ENCODE data around the gene TMEM242. TPM values are rescaled to one million over a fixed set of nuclear protein-coding genes. Genes with fewer than 3 reads are reported as not detected.

TMEM242 gene
- total and polyA plus RNA-seq, 2 of the 4 experiments (the other 2 are of a cell fraction): 2.3 to 4.6 TPM

- Histone ChIP-seq H3K18ac (ENCODE audit: low read depth, low read length) (no peak overlapping the region), H2AFZ (replicated peaks; ENCODE audit: low read length, poor library complexity) (no peak overlapping the region), H3K4me1 (ENCODE audit: control insufficient read depth, insufficient read depth, low read length) (peaks cover 2% of the 10 kb centered on the region), H3K27me3 (ENCODE audit: control insufficient read depth, insufficient read depth, low read length) (no peaks in the 10 kb centered on the region; the same call in 1 of the 2 replicates), H3K36me3 (ENCODE audit: control insufficient read depth, insufficient read depth, low read length) (no peaks in the 10 kb centered on the region), H4K91ac (ENCODE audit: insufficient read depth, low read depth, low read length) (no peak overlapping the region), H2BK20ac (ENCODE audit: low read depth, low read length) (no peak overlapping the region), H3K79me1 (ENCODE audit: low read depth in 1 of 2, low read length in 2 of 2) (peaks cover 0 to 3% of the 10 kb centered on the region in 2 experiments; a peak in 2 of 4 replicates), H4K20me1 (ENCODE audit: insufficient read depth, low read length) (no peaks in the 10 kb centered on the region), H3K4me3 (ENCODE audit: insufficient read depth, low read depth, low read length) (no peak overlapping the region), H3K27ac (ENCODE audit: insufficient read depth, low read length) (no peak overlapping the region), H2BK15ac (ENCODE audit: low read depth, low read length) (no peak overlapping the region), H4K8ac (ENCODE audit: low read depth in 2 of 2, low read length in 2 of 2) (no peak overlapping the region), H2AK5ac (ENCODE audit: low read depth, low read length) (no peak overlapping the region), H3K9ac (ENCODE audit: low read depth, low read length) (no peak overlapping the region), H3K9me1 (ENCODE audit: insufficient read depth, low read length) (peaks cover 3% of the 10 kb centered on the region; the same call in 1 of the 2 replicates), H2BK5ac (ENCODE audit: low read depth, low read length, poor library complexity, severe bottlenecking) (no peak overlapping the region), H3K23ac (ENCODE audit: low read depth, low read length) (no peak overlapping the region), H2AK9ac (replicated peaks; ENCODE audit: low read depth, low read length, poor library complexity) (no peak overlapping the region), H2BK120ac (ENCODE audit: low read depth, low read length) (no peak overlapping the region), H3K56ac (ENCODE audit: extremely low read depth, insufficient read depth, low read length) (no peak overlapping the region), H3K9me3 (ENCODE audit: control insufficient read depth, insufficient read depth, low read length) (no peaks in the 10 kb centered on the region), H4K5ac (ENCODE audit: low read depth, low read length) (no peak overlapping the region), H3K4ac (ENCODE audit: low read depth, low read length) (no peak overlapping the region), H3K14ac (replicated peaks; ENCODE audit: low read depth, low read length) (no peak overlapping the region), H3K4me2 (ENCODE audit: low read depth, low read length) (no peak overlapping the region)
- POLR2A ChIA-PET (ENCODE audit: unreplicated experiment): no interaction called here
- no CpG with 5 or more reads among the region's 17 CpGs for WGBS, 2 experiments (ENCODE audit: extremely low coverage in 2 of 2, insufficient read length in 1 of 2)
- intact Hi-C loops (cut with micrococcal nuclease): no loop called here
- in situ Hi-C loops (cut with MboI; ENCODE audit: low sequenced_read_pairs): no loop called here
- TF ChIP-seq USF2 (IDR thresholded peaks at IDR 0.05; ENCODE audit: low read depth, low read length) (no peak), MXI1 (IDR thresholded peaks at IDR 0.05; ENCODE audit: borderline replicate concordance, low read depth, low read length) (no peak), MAFK (IDR thresholded peaks at IDR 0.05; ENCODE audit: low read depth, low read length) (no peak), CTCF (conservative IDR thresholded peaks at IDR 0.05; ENCODE audit: low read depth, low read length) (no peak), BHLHE40 (IDR thresholded peaks at IDR 0.05; ENCODE audit: low read depth, low read length) (no peak), CEBPB (IDR thresholded peaks at IDR 0.05; ENCODE audit: low read depth, low read length) (no peak), NFE2L2 (IDR thresholded peaks at IDR 0.05; ENCODE audit: low read depth, low read length) (no peak)
- DNase-seq: no peak
- CTCF ChIA-PET: no interaction called here
- no TSS peak for BruUV-seq (replicated peaks)
- dilution Hi-C loops (cut with HindIII; ENCODE audit: low sequenced_read_pairs, unreplicated experiment): no loop called here
- no peak for ATAC-seq (ENCODE audit: low read depth)
These were observed 43.2 kb downstream of the TMEM242 start for GRCh38 chr6:157280157-157280556.
